Tibial artery (tissue), 4 donors: ENCODE measurements around the gene LARP6.

ENCODE experiments used
- DNase-seq, 2 donors: peaks; one replicate each; pipeline ENCODE4 v3.0.0-alpha.2; 2019
- H3K27ac ChIP-seq, 2 donors: fragments of 200-600 bp; sonication (generic) in 1 of 2; 1 replicate in 1 of 2; 2 replicates in 1 of 2; pipeline ENCODE4 v1.5.1; 2018 to 2019; ENCODE audit warnings: mild to moderate bottlenecking in 1 of 2
- H3K27me3 ChIP-seq, 2 donors: fragments of 200-600 bp; sonication (generic) in 1 of 2; one replicate each; pipeline versions ENCODE4 v1.5.1 to v1.6.0; 2016 to 2019
- H3K36me3 ChIP-seq, 3 donors: fragments of 200-600 bp; sonication (generic) in 2 of 3; one replicate each; pipeline ENCODE4 v1.5.1; 2016 to 2019; ENCODE audit warnings: mild to moderate bottlenecking in 2 of 3
- H3K4me1 ChIP-seq, 4 donors: fragments of 200-600 bp; sonication (generic) in 2 of 4; 1 replicate in 3 of 4; 2 replicates in 1 of 4; pipeline ENCODE4 v1.5.1; 2016 to 2019
- H3K4me3 ChIP-seq, 2 donors: fragments of 200-600 bp; sonication (generic) in 1 of 2; 1 replicate in 1 of 2; 2 replicates in 1 of 2; pipeline ENCODE4 v1.5.1; 2018 to 2019; ENCODE audit warnings: mild to moderate bottlenecking in 2 of 2
- H3K9me3 ChIP-seq, 3 donors: fragments of 200-600 bp; sonication (generic) in 1 of 3; one replicate each; pipeline ENCODE4 v1.5.1; 2016 to 2019
- CTCF ChIP-seq, 2 experiments: fragments of 200-600 bp in 1 of 2; fragments of 450-650 bp in 1 of 2; IDR thresholded peaks; one replicate each; pipeline ENCODE4 v1.5.1; 2017 to 2019; ENCODE audit warnings: antibody characterized with exemption in 2 of 2, mild to moderate bottlenecking in 1 of 2, moderate library complexity in 1 of 2
- intact Hi-C: fragments of 100-400 bp; cut with DNase I; formaldehyde crosslinking; loops from one replicate; pipeline ENCODE4 v1.15.0; 2023; ENCODE audit warnings: low total_unique reads

Gene LARP6

GRCh38 chr15:70880781-70881180, 26.8 kb upstream of the LARP6 start:
- intact Hi-C loops = no loop called here
- no peak for DNase-seq
- Histone ChIP-seq H3K27me3 (no peaks in the 10 kb centered on the region), H3K4me1 (no peaks in the 10 kb centered on the region), H3K9me3 (no peaks in the 10 kb centered on the region), H3K4me3 (no peak overlapping the region), H3K36me3 (no peaks in the 10 kb centered on the region), H3K27ac (no peak overlapping the region)
- no peak for TF ChIP-seq CTCF (IDR thresholded peaks at IDR 0.05)

- H3K36me3 ChIP-seq = no peaks in the 10 kb centered on the region
- no peaks in the 10 kb centered on the region for H3K27me3 ChIP-seq
- H3K4me3 ChIP-seq = no peak overlapping the region
- H3K9me3 ChIP-seq = no peaks in the 10 kb centered on the region
- intact Hi-C loops = no loop called here
- TF ChIP-seq CTCF (IDR thresholded peaks at IDR 0.05) = no peak
- H3K4me1 ChIP-seq = no peaks in the 10 kb centered on the region
- no peak overlapping the region for H3K27ac ChIP-seq
- no peak for DNase-seq
Measured at GRCh38 chr15:70879401-70879800, 25.4 kb upstream of the LARP6 start.

GRCh38 chr15:70876683-70877082, 22.7 kb upstream of the LARP6 start:
- Histone ChIP-seq H3K9me3 (no peaks in the 10 kb centered on the region), H3K36me3 (no peaks in the 10 kb centered on the region), H3K27me3 (no peaks in the 10 kb centered on the region), H3K27ac (no peak overlapping the region), H3K4me3 (no peak overlapping the region), H3K4me1 (no peaks in the 10 kb centered on the region)
- TF ChIP-seq CTCF (IDR thresholded peaks at IDR 0.05) = no peak
- intact Hi-C loops = loop anchor here (2.0 kb wide), 1 partner anchor 54 kb away; no protein-coding TSS in a partner anchor
- no peak for DNase-seq

GRCh38 chr15:70876011-70876410, 22.1 kb upstream of the LARP6 start:
- Histone ChIP-seq H3K9me3 (no peaks in the 10 kb centered on the region), H3K27ac (no peak overlapping the region), H3K4me3 (no peak overlapping the region), H3K36me3 (no peaks in the 10 kb centered on the region), H3K27me3 (no peaks in the 10 kb centered on the region), H3K4me1 (no peaks in the 10 kb centered on the region)
- no peak for TF ChIP-seq CTCF (IDR thresholded peaks at IDR 0.05)
- DNase-seq = no peak
- intact Hi-C loops = loop anchor here (2.0 kb wide), 1 partner anchor 53 kb away; no protein-coding TSS in a partner anchor

DNA sequence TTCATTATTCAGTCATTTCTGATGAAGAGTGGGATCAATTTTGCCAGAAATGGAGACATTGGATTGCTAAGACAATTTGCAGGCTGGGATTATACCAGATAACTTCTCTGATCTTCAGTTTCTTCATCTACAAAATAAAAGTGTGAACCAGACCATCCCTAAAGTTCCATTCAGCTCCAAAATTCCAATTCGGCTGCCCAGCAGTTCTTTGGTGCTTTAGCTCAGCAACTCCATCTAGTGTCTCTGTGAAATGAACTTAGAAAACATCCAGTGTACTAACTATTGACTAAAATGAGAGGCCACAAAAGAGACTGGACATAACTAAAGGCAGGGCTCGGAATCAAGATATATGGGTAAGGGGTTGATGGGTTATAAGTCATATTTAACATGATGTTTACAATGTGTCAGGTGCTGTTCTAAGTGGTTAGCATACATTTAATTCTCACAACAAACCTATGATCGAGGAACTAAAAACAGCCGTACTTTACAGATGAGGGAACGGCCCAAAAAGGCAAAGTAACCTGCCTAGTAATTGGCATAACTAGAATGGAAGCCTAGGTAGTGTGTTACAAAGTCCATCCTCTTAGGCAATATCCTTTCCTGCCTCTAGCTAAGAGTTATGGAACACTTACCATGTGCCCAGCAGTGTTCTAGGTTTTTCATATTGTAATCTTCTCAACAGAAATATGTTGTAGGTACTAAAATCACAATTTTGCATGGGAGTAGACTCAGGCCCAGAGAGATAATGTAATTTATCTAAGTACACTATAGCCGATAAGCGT, 21.2 kb upstream of the LARP6 start:
- no peak overlapping the region for H3K27ac ChIP-seq
- peaks cover 0 to 3% (median under 1%) of the 10 kb centered on the region in 4 donors for H3K4me1 ChIP-seq
- H3K27me3 ChIP-seq = no peaks in the 10 kb centered on the region
- no peak for DNase-seq
- no peak overlapping the region for H3K4me3 ChIP-seq
- no peaks in the 10 kb centered on the region for H3K36me3 ChIP-seq
- intact Hi-C loops = no loop called here
- peak; percentile 58 to 71 for TF ChIP-seq CTCF (IDR thresholded peaks at IDR 0.05)
- no peaks in the 10 kb centered on the region for H3K9me3 ChIP-seq
